Aorta (tissue), 5 donors: ENCODE measurements around the gene ZBTB5. TPM values are rescaled to one million over a fixed set of nuclear protein-coding genes. Genes with fewer than 3 reads are reported as not detected.
"Not testable (repeated sequence)": the region's sequence is repeated elsewhere in the genome, so short reads cannot be mapped to it uniquely, and the experiment has no call there.

ENCODE experiments used
- ATAC-seq: fragments of 200-7000 bp; cut with Tn5 transposase; one replicate; pipeline ENCODE4 v1.9.1; 2022; ENCODE audit warnings: moderate library complexity; ENCODE audit not compliant: low FRiP score
- DNase-seq, 2 donors: peaks; one replicate each; pipeline ENCODE4 v3.0.0-alpha.2; 2020
- H3K27ac ChIP-seq, 2 donors: one replicate each; pipeline ENCODE4 v1.5.1; 2013; ENCODE audit warnings: low read length in 2 of 2, mild to moderate bottlenecking in 2 of 2, moderate library complexity in 2 of 2, control low read depth in 1 of 2, inconsistent platforms in 1 of 2, low read depth in 1 of 2
- H3K27me3 ChIP-seq, 2 donors: one replicate each; pipeline ENCODE4 v1.6.1; 2013; ENCODE audit warnings: control low read depth in 1 of 2, low read length in 1 of 2, mild to moderate bottlenecking in 1 of 2, moderate library complexity in 1 of 2; ENCODE audit not compliant: insufficient read depth in 2 of 2, control insufficient read depth in 1 of 2
- H3K36me3 ChIP-seq, 2 donors: one replicate each; pipeline ENCODE4 v1.6.1; 2013; ENCODE audit warnings: control low read depth in 1 of 2, low read length in 1 of 2, mild to moderate bottlenecking in 1 of 2; ENCODE audit not compliant: insufficient read depth in 2 of 2, control insufficient read depth in 1 of 2
- H3K4me1 ChIP-seq, 2 donors: one replicate each; pipeline ENCODE4 v1.6.1; 2013; ENCODE audit warnings: low read length in 2 of 2, control low read depth in 1 of 2, mild to moderate bottlenecking in 1 of 2, moderate library complexity in 1 of 2; ENCODE audit not compliant: insufficient read depth in 2 of 2, control insufficient read depth in 1 of 2
- H3K4me3 ChIP-seq, 2 donors: one replicate each; pipeline ENCODE4 v1.5.1; 2013; ENCODE audit warnings: low read length in 2 of 2, control low read depth in 1 of 2, mild to moderate bottlenecking in 1 of 2
- H3K9me3 ChIP-seq: one replicate; pipeline ENCODE4 v1.6.1; 2013; ENCODE audit warnings: mild to moderate bottlenecking, low read length; ENCODE audit not compliant: control insufficient read depth
- WGBS, 2 donors: extraction: QIAGEN DNeasy Blood & Tissue Kit; methylation state at CpG; one replicate each; pipeline ENCODE4 v1.1.7; 2013; 5-methylcytosine and 5-hydroxymethylcytosine counted together
- intact Hi-C, 2 donors: fragments of 100-400 bp; cut with DNase I; formaldehyde crosslinking; loops; one replicate each; pipeline versions ENCODE4 v1.14.2 to v1.15.0; 2022
- long read RNA-seq, 2 donors: library from polyadenylated mRNA; unstranded; transcript quantifications; one replicate each; pipeline ENCODE4 v2.0.0, GENCODE V29; 2020 to 2021
- polyA plus RNA-seq, 2 donors: library from polyadenylated mRNA; stranded (reverse); fragments of 200-250 nt; gene quantifications; one replicate each; pipeline ENCODE4 v1.2.3, GENCODE V29; 2013
- total RNA-seq, 2 donors: library from RNA; stranded (reverse); fragmentation: NEBNext Ultra II Directional; extraction: Animal tissue kit (Norgen Biotek cat#: 25700); gene quantifications; one replicate each; pipeline ENCODE4 v1.2.1, GENCODE V29; 2021
- donor health status: healthy with polysubstance abuse.
- donor health status: Bipolar disorder and iron deficiency.
- donor health status: DM: no; HTN: no; CAD: no.
- donor health status: DM: no; HTN: no; CAD: no.
- donor health status: DM: yes; HTN: yes; CAD: no.

Gene ZBTB5, protein sequence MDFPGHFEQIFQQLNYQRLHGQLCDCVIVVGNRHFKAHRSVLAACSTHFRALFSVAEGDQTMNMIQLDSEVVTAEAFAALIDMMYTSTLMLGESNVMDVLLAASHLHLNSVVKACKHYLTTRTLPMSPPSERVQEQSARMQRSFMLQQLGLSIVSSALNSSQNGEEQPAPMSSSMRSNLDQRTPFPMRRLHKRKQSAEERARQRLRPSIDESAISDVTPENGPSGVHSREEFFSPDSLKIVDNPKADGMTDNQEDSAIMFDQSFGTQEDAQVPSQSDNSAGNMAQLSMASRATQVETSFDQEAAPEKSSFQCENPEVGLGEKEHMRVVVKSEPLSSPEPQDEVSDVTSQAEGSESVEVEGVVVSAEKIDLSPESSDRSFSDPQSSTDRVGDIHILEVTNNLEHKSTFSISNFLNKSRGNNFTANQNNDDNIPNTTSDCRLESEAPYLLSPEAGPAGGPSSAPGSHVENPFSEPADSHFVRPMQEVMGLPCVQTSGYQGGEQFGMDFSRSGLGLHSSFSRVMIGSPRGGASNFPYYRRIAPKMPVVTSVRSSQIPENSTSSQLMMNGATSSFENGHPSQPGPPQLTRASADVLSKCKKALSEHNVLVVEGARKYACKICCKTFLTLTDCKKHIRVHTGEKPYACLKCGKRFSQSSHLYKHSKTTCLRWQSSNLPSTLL
- total RNA-seq (10 to 100 TPM; 10.7 to 11.4 TPM), polyA plus RNA-seq (1 to 10 TPM; 2.4 to 8.0 TPM)
- long read RNA-seq, donor 1, partial matches to known transcripts, result 0 of 9 reads
- long read RNA-seq, donor 1, other reads (novel, unspliced or antisense), result 9 of 9 reads
- long read RNA-seq, donor 2, full-length matches to known transcripts, result 1 of 3 reads
- long read RNA-seq, donor 2, partial matches to known transcripts, result 0 of 3 reads
- long read RNA-seq, donor 2, other reads (novel, unspliced or antisense), result 2 of 3 reads

DNA sequence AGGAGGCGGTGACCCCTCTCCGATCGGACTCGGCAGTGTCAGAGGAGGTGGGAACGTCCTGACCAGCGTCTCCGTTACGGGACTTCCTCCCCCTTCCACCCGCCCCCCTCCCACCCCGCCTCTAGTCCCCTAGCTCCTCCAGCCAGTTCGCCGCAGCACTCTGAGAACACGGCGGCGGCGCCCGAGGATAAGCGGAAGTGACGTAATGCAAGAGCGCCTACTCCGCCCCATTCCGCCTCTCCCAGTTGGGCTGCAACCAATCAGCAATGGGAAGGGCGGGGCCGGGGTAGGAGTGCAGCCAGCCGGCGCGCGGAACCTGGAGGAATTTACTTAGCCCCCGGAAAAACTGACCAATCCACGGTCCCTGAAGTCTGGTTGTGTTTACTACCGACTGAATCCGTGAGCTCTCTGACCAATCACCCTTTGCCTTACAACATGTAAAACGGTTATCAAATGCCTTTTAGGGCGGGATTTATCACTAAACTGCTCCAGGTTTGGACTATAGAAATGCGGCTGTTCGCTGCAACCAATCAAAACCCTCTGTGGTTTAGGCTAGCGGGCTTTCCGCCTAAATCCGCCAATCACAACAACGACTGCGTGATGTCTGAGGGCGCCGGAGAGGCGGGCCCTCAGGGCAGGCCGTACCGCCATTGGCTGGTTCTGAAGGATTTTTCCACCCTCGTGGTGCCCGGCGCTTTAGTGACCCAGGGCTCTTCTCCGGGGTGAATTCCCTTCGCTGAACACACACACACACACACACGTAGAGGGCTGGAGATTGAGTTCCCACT lies at the start of gene ZBTB5:
Gene ZBTB5, minus strand, starts transcription at position 202 of the 788 bp plus-strand sequence. CDS start 22,899 bp downstream, outside the sequence.
- peak within 1 kb of the TSS; percentile 55 to 69 for H3K4me3 ChIP-seq
- no peaks in the 10 kb centered on the region for H3K36me3 ChIP-seq
- H3K4me1 ChIP-seq, result peaks cover 0 to 11% of the 10 kb centered on the region in 2 donors
- 0% methylated on average over 39 to 52 of the region's 52 CpGs for WGBS, 2 donors
- H3K27ac ChIP-seq, result peak within 1 kb of the TSS; percentile 39 to 96
- intact Hi-C loops, result loop anchor here in 1 of 2 donors (2.0 to 5.0 kb wide), 2 partner anchors 43 to 112 kb away; partner anchors contain the start of genes FBXO10 and GRHPR
- H3K9me3 ChIP-seq, result no peaks in the 10 kb centered on the region
- ATAC-seq (peak; percentile 96), DNase-seq (peak; percentile 99)
- no peaks in the 10 kb centered on the region for H3K27me3 ChIP-seq

DNA sequence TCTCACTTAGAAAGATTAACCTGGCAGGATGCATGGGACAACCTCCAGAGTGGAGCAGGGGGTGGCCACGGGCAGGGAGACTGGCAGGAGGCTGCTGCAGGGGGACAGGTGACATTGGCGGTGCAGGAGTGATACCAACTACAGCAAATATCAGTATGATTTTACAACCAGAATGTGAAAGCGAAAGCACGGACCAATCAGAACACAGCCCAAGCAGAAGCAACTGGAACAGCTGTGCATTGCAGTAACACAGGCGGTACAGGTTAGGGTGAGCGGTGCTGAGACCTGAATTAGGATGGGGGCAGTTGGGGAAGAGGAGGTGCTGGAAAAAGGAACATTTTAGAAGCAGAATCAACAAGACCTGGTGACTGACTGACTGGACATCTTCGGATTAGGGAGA lies 49.7 kb upstream of the ZBTB5 start:
- DNase-seq, result peak in 1 of 2 donors; percentile 10

DNA sequence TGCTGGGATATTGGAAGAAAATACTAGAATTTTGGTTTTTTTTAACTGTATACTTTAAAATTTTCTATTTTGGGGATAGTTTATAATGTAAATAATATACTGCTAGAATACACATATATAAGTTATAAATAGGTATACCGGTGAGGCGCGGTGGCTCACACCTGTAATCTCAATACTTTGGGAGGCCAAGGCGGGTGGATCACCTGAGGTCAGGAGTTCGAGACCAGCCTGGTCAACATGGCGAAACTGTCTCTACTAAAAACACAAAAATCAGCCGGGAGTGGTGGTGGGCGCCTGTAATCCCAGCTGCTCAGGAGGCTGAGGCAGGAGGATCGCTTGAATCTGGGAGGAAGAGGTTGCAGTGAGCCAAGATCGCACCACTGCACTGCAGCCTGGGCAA lies 49.2 kb upstream of the ZBTB5 start:
- H3K27me3 ChIP-seq, ATAC-seq, H3K27ac ChIP-seq, intact Hi-C loops, H3K4me3 ChIP-seq, H3K9me3 ChIP-seq, H3K36me3 ChIP-seq, H3K4me1 ChIP-seq: not testable (repeated sequence)
- 97% methylated on average over 10 of the region's 10 CpGs for WGBS, 2 donors
- DNase-seq, result peak in 1 of 2 donors; percentile 64

More for the DNA sequence above, 49.7 kb upstream of the ZBTB5 start:
- no peaks in the 10 kb centered on the region for H3K9me3 ChIP-seq
- no peaks in the 10 kb centered on the region for H3K27me3 ChIP-seq
- intact Hi-C loops, result no loop called here
- H3K4me3 ChIP-seq, result no peak overlapping the region
- WGBS, 2 donors, result 93 to 94% methylated on average over 7 of the region's 7 CpGs
- H3K36me3 ChIP-seq, result peaks cover 1 to 2% of the 10 kb centered on the region in 2 donors
- no peaks in the 10 kb centered on the region for H3K4me1 ChIP-seq
- ATAC-seq, result no peak
- H3K27ac ChIP-seq, result no peak overlapping the region

DNA sequence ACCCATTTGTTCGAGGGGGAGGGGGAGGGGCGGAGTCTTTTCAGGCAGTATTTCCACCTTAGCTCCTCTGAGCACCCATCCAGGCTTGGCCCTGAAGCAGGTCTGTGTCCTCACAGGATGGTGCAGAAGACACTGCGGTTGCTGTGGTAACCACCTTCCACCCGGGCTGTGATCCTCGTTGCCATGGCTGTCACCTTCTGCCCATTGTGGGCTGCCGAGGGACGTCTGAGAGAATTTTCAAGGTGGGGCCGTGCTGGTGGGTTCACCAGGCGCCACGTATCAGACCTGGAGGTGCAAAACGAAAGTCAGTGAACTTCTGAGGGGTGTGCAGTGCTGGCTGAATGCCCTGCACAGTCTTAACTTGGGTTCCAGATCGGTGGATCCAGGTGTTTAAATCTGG lies 47.2 kb upstream of the ZBTB5 start:
- DNase-seq (peak in 1 of 2 donors; percentile 73), ATAC-seq (no peak)
- H3K4me1 ChIP-seq, result no peaks in the 10 kb centered on the region
- no peaks in the 10 kb centered on the region for H3K36me3 ChIP-seq
- intact Hi-C loops, result no loop called here
- no peak overlapping the region for H3K4me3 ChIP-seq
- H3K9me3 ChIP-seq, result no peaks in the 10 kb centered on the region
- H3K27ac ChIP-seq, result no peak overlapping the region
- 75 to 78% methylated on average over 12 of the region's 12 CpGs for WGBS, 2 donors
- H3K27me3 ChIP-seq, result no peaks in the 10 kb centered on the region

DNA sequence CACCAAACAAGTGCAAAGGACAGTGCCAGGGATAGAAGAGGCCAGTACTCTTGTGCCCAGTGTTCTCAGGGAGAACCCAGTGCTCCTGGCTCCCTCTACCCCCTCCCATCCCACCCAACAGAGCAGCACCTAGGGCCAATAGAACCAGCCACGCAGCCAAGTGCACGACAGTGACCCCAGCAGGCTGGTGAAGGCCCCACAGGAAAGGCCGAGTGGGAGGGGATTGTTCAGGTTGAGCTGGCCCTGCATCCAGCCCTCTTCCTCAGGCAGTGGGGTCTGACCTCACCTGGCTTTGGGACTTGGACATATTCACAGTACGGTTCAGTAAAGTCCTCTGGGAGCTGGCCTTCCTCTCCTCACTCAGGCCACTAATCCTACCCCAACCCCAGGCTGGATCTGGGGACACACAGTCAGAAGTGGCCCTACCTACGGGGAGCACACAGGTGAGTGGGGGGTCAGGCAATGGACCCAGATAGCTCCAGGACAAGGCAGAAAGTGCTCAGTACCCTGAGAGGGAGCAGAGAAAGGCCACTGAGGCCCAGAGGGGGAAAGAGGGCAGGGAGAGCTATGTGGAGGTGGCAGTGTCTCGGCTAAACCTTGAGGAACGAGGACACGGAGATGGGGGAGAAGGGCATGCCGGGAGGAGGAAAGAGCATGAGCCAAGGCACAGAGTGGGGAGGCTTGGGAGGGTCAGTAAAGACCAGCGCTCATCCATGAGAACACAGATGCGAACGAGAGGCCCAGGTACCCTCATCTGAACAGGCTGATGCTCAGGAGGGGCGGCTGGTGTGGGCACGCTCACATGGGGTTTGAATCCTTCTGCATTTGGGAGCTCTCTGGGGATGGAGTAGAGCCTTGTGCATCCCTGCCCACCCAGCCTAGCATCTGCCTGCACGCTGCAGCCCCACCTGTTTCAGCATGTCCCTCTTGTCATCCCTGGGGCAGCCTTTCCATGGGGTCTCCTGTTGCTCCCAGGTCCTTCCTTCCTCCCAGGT lies 46.1 kb upstream of the ZBTB5 start:
- peak in 1 of 2 donors; percentile 70 for DNase-seq
- Histone ChIP-seq H3K27me3 (no peaks in the 10 kb centered on the region), H3K27ac (no peak overlapping the region), H3K4me1 (no peaks in the 10 kb centered on the region), H3K4me3 (no peak overlapping the region), H3K9me3 (no peaks in the 10 kb centered on the region), H3K36me3 (no peaks in the 10 kb centered on the region)
- intact Hi-C loops, result no loop called here
- no peak for ATAC-seq
- WGBS, 2 donors, result 81% methylated on average over 15 of the region's 15 CpGs

DNA sequence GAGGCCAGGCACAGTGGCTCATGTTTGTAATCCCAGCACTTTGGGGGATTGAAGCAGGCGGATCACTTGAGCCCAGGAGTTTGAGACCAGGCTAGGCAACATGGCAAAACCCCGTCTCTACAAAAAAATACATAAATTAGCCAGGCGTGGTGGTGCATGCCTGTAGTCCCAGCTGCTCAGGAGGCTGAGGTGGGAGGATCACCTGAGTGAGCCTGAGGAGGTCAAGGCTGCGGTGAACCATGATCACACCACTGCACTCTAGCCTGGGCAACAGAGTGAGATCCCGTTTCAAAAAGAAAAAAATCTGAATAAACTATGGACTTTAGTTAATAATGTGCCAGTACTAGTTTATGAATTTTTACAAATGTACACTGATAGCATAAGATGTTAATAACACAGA lies 44.8 kb upstream of the ZBTB5 start:
- 87 to 92% methylated on average over 5 of the region's 5 CpGs for WGBS, 2 donors
- intact Hi-C loops, H3K4me3 ChIP-seq, H3K4me1 ChIP-seq, H3K9me3 ChIP-seq, H3K27ac ChIP-seq, H3K36me3 ChIP-seq, ATAC-seq, H3K27me3 ChIP-seq: not testable (repeated sequence)
- DNase-seq, result peak in 1 of 2 donors; percentile 26

DNA sequence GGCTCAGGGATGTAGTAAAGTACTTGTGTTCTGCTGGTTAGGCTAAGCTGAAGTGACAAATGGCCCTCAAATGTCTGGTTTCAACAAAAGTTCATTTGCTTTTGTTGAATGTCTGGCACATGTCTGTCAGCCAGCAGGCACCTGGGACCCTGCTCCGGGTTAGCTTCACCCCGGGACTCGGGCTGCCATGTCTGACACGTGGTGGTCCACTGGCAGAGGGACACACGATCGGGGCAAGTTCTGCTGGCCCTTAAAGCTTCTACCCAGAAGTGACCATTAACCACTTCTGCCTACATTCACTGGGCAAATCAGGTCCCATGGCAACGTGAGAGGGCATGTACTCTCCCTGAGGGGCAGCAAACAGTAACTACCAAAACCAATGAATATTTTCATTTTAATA lies 44.3 kb upstream of the ZBTB5 start:
- intact Hi-C loops, result no loop called here

More for the DNA sequence above, 44.3 kb upstream of the ZBTB5 start:
- Histone ChIP-seq H3K4me1 (no peaks in the 10 kb centered on the region), H3K27ac (no peak overlapping the region), H3K27me3 (no peaks in the 10 kb centered on the region), H3K9me3 (no peaks in the 10 kb centered on the region), H3K4me3 (no peak overlapping the region), H3K36me3 (peaks cover 0 to 3% of the 10 kb centered on the region in 2 donors)
- DNase-seq (peak in 1 of 2 donors; percentile 51), ATAC-seq (no peak)
- WGBS, 2 donors, result 81 to 84% methylated on average over 7 of the region's 7 CpGs
